ENCODE measurements around the gene SRPK2.

DNA sequence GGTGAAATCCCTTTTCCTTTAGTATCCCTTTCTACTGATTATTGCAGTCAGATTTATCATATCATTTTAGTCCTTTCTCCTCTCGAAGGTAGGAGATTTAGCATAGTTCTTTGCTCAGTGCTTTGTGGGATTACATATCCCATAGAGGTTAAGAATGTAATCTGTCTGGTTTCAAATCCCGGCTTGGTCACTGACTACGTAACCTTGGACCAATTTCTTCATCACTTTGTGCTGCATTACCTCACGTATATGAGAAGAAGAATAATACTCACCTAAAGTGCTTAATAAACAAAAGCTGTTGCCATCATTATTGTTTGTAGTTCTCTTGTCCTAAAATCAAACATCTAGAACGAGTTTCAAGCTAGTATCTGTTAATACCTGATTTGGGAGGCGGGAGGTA, 300.7 kb downstream of the SRPK2 start:
- TF ChIP-seq EZH2 (IDR thresholded peaks at IDR 0.05; ENCODE audit: low read length, unreplicated experiment): no peak
- TF ChIP-seq, protein P1, sequence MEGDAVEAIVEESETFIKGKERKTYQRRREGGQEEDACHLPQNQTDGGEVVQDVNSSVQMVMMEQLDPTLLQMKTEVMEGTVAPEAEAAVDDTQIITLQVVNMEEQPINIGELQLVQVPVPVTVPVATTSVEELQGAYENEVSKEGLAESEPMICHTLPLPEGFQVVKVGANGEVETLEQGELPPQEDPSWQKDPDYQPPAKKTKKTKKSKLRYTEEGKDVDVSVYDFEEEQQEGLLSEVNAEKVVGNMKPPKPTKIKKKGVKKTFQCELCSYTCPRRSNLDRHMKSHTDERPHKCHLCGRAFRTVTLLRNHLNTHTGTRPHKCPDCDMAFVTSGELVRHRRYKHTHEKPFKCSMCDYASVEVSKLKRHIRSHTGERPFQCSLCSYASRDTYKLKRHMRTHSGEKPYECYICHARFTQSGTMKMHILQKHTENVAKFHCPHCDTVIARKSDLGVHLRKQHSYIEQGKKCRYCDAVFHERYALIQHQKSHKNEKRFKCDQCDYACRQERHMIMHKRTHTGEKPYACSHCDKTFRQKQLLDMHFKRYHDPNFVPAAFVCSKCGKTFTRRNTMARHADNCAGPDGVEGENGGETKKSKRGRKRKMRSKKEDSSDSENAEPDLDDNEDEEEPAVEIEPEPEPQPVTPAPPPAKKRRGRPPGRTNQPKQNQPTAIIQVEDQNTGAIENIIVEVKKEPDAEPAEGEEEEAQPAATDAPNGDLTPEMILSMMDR (conservative IDR thresholded peaks at IDR 0.05; ENCODE audit: low read depth, low read length): no peak

Measured in PC-3 (cell line).